ENCODE measurements around the gene CASP9.

CASP9 gene

DNA sequence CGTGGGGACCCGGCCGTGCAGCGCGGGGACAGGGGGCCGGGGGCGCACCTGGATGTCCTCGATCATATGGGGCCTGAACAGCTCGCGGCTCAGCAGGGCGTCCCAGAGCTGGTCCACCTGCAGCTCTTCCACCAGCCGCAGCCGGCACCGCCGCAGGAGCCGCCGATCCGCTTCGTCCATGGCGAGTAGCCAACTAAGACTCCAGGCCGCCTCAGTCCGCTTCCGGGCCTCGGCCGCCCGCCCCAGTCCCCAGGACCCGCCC, at the start of gene CASP9:
TSS of gene CASP9 (minus strand) at position 195 of the 262 bp plus-strand sequence. CDS start at position 180, 15 bp downstream.
- DNase-seq, result no peak

DNA sequence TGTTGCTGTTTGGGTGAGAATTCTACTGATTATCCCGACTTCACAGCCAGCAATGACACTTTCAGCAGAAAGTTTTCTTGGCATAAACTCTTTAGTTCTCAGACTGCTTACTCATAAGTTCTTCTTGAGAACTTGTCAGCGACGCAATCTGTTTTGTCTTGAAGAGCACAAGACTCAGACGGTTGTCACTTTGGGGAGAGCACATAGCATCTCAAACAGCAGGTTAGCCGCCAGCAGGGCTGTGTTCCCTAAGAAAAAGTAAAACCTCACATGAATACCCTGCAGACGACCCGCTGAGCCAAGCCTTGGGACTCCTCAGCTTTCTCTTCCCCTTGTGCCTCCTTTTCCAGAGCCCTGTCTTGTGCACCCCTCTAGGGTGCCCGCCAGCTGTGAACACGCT, 49.5 kb upstream of the CASP9 start:
- DNase-seq, result no peak

DNA sequence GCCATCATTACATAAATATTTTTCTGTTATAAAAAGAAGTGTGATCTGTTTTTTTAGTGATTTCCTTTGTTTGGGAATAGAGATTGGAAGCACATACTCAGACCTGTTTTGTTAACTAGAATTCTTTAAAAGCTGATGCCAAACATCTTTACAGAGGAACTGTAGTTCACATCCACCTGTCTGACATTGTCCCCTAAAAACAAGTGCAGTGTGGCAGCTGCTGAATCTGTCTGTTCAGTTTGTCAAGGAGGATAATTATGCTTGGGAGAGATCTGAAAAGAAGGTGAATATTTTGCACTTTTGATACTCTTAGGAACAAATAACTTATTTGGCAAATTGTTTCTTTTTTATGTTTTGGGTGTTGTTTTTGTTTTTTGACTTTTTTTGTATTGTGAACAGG, 47.3 kb upstream of the CASP9 start:
- DNase-seq, result no peak

DNA sequence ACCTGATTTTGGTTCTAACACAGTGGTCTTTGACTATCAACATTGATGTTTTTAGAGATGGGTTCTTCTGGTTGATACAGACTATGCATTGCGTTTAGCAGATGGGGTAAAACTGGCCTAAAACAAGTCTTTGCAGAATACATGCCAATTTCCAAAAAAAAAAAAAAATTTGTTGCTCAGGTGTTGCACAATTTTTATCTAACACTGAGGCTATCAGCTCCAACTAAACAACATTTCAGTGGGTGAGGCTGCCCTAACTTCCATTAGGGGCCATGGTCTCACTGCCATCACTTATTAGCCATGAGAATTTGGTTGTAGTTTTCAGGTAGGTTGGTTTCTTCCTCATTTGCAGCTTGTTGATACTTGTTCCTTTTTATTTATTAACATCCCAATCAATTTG, 46.8 kb upstream of the CASP9 start:
- DNase-seq, result no peak

DNA sequence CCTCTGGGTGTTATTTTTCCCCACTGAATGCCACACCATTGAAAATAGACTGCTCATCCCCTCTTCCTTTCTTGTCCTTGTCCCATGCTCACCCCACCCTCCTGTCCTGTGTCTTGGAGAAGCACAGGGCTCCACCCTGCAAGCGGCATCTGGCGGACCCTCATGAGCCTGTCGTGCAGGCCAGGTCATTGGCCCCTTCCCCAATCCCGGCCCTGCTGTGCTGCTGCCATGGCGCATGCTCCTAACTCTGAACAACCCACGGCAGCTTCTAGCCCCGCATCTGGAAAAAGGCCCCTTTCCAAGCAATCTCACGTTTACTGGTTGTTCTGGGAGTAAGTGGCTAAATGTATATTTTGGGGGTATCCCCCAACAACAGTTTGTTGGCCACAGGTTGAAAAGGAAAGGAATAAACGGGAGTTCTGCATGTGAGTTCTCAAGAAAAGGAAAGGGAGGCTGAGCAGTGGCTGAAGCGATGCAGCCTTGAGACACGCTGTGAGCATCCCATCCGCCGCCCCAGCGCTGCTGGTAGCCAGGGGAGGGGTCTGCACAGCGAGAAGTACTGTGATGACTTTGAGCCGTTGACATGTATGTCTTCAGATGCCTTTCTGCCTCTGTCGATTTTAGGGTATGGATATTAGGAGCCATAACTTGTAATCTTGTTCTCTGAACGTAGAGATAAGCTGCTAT, 44.5 kb upstream of the CASP9 start:
- DNase-seq, result no peak

DNA sequence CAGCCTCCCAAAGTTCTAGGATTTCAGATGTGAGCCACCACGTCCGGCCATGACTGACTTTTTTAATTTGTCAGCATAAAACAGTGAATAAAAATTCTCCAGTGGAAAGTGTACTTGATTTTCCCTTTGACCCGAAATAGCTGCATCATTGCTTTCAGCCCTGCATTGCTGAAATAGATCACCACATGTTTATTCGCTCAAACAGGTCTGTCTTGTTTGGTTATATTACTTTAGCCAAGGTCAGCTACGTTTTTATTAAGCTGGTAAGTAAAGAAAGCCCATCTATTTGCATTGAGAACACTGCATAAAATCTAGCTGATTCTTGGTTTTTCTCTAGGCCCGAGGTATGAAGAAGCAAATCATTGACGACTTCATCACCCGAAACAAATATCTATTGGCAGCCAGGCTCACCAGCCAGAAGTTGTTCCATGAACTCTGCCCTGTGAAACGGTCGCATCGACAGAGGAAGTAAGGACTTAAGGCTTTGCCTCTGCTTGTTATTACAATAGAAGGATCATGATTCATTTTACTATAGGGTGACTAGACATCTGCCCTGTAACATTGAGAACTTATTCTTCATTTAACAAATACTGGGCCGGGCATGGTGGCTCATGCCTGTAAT, 35.3 kb upstream of the CASP9 start:
- DNase-seq, result no peak

DNA sequence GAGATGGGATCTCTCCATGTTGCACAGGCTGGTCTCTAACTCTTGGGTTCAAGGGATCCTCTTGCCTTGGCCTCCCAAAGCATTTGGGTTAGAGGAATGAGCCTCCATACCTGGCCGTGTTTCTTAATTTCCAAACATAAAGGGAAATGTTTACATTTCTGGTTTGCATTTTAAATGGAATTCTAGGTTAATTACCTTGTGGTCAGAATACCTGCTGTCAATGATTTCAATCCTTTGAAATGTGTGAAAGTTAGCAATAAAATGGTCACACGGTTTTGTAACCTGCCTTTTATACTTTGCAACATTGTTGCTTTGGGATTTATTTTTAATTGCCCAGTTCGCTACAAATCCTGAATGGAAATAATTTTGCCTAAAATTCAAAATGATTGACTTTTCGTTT, 34.5 kb upstream of the CASP9 start:
- no peak for DNase-seq

DNA sequence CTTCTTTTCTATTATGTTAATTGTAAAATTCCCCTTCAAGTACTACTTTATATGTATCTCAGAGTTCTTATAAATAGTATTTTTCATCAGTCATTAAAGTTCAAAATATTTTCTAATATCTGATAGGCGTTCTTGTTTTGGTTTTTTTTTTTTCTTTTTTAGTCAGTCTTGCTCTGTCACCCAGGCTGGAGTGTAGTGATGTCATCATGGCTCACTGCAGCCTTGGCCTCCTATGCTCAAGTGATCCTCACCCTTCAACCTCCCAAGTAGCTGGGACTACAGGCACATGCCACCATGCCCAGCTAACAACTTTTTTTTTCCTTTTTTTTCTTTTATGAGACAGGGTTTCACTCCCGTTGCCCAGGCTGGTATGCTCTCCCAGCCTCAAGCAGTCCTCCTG, 33.6 kb upstream of the CASP9 start:
- DNase-seq, result no peak

DNA sequence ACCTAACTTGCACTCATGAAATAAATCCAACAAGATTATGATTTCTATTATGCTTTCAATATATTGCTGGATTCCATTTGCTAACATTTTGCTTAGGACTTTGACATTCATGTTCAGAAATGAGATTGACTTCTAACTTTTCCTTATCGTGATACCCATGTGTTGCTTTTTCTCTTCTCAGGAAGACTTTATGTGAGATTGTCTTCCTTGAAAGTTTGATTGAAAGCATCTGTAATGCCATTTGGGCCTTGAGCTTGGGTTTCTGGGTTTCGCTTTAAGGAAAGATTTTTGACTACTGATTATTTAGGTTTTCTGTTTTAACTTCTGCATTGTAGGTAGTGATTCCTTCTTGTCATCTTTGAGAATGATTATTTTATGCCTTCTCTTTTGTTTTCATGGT, 33.0 kb upstream of the CASP9 start:
- no peak for DNase-seq

DNA sequence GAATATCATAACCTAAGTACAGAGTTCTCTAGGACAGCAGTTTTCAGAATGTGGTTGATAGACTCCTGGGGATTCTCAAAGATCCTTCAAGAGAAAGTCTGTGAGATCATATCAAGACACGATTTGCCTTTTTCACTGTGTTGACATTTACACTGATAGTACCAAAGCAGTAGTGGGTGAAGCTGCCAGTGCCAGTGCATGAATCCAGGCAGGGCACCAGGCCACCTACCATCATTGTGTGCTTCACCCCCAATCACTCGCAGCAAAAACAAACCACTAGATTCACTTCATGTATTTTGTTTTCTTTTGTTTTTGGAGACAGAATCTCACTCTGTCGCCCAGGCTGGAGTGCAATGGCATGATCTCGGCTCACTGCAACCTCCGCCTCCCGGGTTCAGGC, 26.6 kb upstream of the CASP9 start:
- no peak for DNase-seq

DNA sequence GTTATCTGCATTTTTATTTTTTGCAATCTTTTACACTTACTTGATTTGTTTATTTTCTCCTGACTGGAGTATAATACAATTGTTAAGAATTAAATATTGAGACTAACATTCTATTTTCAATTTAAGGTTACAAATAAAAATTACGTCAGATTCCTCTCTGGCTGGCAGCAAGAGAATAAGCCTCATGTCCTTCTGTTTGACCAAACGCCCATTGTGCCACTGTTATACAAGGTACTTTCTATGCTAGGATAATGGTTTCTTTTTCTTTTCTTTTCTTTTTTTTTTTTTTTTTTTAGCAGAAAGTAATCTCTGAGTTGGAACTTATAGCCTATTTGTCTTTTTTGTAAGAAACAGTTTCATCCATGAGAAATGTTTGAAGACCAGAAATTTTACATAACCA, 22.6 kb upstream of the CASP9 start:
- no peak for DNase-seq

DNA sequence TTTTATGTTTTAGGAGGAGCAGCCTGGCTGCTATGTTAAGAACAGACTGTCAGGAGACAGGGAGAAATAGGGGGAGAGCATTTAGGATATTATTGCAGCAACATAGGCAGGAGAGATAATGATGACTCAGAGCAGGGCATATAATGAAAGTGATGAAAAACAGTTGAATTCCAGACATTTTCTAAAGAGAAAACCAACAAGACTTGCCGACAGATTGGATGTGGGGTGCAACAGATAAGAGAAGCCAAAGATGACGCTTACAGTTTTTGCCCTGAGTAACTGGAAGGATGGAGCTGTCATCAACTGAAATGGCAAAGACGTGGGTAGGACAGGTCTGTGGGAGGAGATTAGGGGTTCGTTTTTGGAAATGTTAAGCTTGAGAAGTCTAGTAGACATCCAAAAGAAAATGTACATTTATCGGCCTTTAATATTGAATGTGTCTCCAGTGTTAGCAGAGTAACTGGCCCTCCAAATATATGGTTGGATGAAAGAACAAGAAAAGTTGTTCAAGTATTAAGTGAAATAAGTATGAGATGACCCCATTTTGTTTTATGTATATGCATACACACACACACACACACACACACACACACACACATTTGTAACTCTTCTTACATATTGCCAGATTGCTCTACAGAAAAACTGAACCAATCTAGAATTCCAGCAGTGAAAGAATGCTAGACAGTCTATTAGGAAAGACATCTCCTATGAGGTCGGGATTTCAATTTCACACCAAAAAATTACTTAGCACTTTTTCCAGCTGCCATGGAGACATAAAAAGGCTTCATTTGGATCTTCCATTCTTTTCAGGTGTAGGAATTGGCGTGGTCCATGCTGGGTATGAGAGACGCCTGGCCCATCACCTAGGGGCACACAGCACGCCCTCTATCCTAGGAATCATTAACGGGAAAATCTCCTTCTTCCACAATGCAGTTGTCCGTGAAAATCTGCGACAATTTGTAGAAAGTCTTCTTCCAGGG, 19.9 kb upstream of the CASP9 start:
- DNase-seq, result no peak

DNA sequence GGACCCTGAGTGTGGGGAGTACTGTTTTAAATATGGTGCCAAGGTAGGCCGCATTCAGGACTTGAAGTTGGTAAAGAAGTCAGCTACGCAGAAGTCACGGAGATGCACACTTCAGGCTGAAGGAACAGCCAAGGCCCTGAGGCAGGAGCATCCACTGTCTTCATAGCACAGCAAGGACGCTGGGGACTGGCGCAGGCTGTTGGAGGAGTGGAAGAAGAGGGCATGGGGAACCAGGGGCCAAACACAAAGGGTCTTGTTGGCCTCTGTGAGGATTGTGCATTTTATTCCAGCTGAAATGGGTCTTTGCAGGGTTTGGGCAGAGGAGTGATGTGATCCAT, 19.2 kb upstream of the CASP9 start:
- DNase-seq, result no peak

DNA sequence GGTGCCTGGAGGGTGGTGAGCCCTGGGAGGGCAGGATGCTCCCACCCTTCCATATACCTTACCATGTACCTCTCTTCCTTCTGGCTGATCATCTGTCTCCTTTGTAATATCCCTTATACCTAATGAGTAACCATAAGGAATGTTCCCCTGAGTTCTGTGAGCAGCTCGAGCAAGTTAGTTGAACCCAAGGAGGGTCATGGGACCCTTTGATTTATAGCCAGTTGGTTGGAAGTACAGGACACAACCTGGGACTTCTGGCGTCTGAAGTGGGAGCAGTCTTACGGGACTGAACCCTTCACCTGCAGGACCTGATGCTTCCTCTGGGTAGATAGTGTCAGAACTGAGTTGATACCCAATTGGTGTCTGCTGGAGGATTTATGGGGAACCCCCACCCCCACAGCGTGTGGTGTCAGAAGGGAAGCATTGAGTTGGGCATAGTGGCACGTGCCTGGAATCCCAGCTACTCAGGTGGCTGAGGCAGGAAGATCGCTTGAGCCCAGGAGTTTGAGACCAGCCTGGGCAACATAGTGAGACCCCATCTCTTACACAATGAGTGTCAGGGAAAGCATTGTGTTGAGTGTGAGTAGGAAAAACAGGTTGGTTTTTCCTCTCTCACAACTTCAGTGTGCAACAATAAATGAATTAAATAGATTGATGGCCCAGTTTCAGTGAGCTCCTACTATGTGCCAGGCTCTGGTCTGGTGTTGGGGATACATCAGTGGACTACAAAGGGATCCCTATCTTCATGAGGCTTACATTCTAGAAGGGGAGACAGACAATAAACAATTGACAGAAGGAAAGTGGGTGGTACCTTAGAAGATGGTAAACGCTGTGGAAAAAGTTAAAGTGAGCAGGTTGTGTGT, 18.6 kb upstream of the CASP9 start:
- no peak for DNase-seq

DNA sequence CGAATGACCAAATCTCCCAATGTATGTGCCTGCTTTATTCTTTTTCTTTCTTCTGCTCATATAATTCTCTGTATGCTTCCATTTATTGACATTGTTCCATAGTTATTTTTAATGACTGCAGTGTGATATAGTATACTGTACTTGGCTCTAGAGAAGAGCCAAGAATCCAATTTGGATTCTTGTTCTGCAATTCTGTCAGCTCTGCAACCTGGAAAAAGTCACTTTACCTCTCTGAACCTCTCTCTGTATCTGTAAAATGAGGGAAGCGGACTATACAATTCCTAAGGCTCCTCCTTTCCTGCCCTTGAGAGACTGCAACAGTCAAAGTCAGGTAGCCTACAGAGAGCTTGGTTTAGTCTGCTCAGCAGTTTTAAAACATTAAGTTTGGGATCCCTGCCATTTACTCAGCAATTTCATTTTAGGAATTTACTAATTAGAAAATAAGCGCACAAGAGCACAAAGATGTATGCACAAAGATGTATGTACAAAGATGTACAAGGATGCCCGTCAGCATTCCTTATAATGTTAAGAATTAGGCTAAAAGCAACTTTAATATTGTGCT, 17.3 kb upstream of the CASP9 start:
- DNase-seq, result no peak

DNA sequence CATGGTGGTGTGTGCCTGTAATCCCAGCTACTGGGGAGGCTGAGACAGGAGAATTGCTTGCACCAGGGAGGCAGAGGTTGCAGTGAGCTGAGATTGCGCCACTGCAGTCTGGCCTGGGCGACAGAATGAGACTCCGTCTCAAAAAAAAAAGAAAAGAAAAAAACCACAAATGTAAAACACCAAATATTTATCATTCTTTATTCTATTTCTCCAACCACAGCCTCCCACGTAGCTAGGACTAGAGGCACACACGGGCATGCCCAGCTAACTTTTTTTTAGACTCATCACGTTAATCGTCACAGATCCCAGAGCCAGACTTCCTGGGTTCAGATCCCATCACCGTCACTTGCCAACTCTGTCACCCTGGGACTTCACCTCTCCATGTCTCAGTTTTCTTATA, 16.2 kb upstream of the CASP9 start:
- no peak for DNase-seq

DNA sequence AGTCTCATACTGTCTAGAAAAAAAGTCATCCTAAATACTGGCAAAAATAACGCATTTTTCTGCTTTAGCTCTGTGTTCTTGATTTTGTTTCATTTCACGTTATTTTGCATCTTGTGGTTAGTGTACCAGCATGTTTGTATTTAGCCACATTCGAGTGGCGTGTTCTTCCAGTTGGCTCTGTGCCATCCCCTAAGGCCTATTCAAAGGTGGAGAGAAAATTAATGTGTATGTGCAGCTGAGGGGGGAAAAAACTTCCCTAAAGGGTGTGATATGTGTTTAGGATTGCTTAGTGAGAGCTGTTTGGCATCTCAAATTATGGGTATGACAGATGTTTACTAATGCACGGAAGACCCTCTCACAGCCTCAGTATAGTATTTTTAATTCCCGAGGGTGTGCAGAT, 14.8 kb upstream of the CASP9 start:
- DNase-seq, result no peak

DNA sequence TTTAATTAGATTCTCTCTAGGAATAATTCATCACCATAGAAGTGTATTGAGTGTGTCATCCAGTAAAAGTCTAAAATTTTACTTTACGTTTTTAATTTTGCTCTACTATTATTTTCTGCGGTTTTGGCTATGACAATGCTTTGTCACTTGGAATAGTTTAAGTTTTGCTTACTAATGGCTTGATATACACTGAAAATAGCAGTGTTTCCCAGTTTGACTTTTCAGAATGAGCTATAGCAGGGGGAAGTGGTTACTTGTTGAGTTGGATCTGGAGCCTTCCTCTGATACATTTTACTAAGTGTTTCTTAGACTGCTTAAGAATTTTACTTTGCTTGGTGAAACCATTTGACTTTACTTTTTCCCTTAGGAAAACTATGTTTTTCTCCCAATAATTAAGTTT, 7.7 kb upstream of the CASP9 start:
- DNase-seq, result no peak

DNA sequence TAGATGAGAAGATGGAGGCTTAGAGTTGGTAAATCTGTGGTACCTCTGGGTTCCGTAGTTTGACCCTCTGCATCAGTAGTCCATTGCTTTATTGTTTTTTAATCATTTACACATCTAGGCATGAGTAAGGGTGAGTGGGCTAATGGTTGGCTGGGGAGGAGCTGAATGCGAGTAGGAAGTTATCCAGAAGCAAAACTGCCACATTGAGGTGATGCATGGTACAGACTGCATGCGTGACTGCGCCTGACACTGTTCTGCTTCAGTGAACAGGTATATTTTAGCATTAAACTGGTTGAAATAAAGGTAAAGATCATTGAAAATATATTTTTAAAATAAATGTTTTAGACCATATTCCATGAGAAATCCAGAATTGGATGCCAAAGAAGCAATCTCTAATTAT, 7.0 kb upstream of the CASP9 start:
- no peak for DNase-seq

DNA sequence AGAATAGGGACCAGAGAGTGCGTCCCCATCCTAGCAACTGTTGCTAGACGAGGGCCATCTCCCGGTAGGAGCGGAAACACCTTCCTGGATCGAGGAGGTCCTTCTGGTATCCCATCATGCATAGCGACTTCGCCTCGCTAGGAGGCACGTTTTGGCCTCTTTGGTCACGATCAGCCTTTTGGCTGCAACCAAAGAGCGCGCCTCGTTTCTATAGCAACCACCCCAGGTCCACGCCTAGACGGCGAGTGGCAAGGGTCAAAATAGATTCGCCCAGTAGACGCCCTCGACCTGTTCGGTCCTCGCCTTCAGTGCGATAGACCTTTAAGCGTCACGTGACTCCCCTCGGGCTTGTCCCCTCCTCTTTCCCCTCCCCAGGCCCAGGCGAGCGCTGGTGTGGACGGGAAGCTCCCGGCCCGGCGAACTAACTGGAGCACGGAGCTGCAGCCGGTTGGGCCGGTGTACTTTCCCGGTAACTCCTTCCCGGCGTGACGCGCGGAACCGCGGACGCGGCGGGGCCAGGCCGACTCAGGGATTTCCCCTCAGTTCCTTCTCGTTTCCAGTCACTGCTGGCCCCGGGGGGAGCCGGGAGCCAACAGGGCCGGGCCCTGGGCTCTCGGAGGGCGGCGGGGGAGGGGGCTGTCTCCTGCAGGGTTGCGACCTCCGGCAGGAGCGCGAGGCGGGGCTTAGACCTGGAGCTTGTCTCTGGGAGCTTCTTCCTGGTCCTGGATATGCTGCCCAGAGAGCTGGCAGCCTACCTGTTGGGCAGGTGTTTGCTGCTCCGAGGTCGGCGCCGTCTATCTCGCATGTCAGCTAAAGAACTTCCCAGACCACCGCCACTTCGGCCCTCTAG, 2.7 kb upstream of the CASP9 start, which contains the start of gene DNAJC16:
TSS of gene DNAJC16 (plus strand) at position 359 of the 850 bp plus-strand sequence. CDS start 2,258 bp downstream, outside the sequence.
- peak; percentile 78 to 92 (median 88) for DNase-seq

DNA sequence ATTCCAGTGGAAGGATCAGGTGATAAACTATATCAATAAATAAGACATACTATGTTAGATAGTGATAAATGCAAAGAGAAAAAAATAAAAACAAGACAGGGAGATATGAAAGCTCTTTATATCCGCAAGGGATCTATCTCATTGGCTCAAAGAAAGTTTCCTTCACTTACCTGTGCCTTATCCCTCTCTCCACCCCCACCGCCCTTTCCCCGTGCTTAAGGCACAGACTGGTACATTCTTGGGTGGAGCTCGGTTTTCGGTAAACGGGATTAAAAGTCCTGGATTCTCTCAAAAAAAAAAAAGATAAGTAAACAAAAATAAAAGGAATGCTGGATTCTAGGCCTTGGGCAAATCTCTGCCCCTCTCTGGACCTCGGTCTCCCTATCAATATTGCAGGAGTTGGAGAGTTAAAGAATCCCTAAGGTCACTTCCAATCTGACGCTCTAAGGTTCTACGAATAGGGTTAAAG, 2.0 kb upstream of the CASP9 start:
- DNase-seq, result no peak
